GM20000 (cell line): ENCODE results near the gene TPI1.
A peak's percentile ranks its signal among the peaks of the same experiment; 100 is the strongest.
"Not testable (repeated sequence)": the region's sequence is repeated elsewhere in the genome, so short reads cannot be mapped to it uniquely, and the experiment has no call there.

Experiments
- DNase-seq: peaks from one replicate; pipeline ENCODE4 v3.0.0; 2012; ENCODE audit warnings: low spot score
- TF ChIP-seq, protein P1 (sequence below): IDR thresholded peaks from 2 replicates; pipeline ENCODE4 v1.5.1; 2012; ENCODE audit warnings: mild to moderate bottlenecking, control low read depth; ENCODE audit errors: extremely low read depth, missing control alignments

Gene TPI1

DNA sequence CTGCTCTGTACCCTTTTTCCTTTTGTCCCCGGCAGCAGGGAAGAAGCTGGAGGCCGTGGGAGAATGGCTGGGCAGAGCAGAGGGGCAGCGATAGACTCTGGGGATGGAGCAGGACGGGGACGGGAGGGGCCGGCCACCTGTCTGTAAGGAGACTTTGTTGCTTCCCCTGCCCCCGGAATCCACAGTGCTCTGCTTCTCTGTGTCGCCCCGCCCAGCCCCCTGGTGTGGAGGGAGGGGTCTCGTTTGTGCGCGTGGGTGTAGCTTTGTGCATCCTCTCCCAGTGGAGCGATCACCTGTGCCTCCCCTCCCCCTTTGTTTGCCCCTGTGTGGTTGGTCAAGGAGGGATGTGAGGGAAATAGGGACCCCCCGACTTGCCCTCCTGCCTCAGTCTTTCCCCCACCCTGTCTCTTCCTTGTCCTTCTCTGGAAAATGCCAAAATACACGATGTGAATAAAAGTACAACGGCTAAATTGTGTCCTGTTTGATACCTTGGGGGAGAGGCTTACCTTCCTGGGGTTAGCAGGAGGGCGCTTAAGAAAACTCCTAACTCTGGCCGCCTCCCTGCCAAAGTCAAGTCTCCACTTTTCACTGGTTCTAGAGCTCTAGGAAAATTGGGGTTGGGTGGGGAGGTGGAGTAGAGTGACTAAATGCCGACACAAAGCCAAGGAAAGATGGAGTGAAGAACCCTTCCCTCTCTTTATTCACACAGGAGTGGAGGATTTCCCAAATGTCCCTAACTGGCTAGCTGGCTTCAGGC is 990 bp upstream of the TPI1 start:
- TF ChIP-seq, protein P1, sequence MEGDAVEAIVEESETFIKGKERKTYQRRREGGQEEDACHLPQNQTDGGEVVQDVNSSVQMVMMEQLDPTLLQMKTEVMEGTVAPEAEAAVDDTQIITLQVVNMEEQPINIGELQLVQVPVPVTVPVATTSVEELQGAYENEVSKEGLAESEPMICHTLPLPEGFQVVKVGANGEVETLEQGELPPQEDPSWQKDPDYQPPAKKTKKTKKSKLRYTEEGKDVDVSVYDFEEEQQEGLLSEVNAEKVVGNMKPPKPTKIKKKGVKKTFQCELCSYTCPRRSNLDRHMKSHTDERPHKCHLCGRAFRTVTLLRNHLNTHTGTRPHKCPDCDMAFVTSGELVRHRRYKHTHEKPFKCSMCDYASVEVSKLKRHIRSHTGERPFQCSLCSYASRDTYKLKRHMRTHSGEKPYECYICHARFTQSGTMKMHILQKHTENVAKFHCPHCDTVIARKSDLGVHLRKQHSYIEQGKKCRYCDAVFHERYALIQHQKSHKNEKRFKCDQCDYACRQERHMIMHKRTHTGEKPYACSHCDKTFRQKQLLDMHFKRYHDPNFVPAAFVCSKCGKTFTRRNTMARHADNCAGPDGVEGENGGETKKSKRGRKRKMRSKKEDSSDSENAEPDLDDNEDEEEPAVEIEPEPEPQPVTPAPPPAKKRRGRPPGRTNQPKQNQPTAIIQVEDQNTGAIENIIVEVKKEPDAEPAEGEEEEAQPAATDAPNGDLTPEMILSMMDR: no peak
- no peak for DNase-seq

DNA sequence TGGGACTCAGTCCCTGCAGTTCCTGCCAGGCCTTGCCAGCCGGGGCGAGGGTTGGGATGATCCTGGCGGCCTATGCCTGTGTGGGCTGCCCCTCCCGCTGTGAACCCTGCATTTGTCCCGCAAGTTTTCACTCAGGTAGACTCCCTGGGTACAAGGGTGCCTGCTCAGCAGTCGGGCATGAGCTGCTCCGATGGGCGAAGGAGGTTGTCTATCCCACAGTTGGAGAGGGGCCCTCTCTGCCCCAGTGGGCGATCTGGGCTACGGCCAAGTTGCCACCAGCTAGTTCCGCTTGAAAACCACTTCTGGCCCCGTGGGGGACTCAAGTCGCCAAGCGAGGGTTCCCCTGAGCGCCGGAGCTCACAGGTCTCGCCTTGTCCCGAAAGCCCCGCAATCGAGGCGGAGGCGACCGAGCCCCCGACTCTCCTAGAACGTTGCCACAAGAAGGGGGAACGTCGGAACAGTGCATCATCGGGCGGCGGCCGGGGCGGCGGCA is 365 bp upstream of the TPI1 start:
- no peak for DNase-seq
- TF ChIP-seq, protein P1: no peak

DNA sequence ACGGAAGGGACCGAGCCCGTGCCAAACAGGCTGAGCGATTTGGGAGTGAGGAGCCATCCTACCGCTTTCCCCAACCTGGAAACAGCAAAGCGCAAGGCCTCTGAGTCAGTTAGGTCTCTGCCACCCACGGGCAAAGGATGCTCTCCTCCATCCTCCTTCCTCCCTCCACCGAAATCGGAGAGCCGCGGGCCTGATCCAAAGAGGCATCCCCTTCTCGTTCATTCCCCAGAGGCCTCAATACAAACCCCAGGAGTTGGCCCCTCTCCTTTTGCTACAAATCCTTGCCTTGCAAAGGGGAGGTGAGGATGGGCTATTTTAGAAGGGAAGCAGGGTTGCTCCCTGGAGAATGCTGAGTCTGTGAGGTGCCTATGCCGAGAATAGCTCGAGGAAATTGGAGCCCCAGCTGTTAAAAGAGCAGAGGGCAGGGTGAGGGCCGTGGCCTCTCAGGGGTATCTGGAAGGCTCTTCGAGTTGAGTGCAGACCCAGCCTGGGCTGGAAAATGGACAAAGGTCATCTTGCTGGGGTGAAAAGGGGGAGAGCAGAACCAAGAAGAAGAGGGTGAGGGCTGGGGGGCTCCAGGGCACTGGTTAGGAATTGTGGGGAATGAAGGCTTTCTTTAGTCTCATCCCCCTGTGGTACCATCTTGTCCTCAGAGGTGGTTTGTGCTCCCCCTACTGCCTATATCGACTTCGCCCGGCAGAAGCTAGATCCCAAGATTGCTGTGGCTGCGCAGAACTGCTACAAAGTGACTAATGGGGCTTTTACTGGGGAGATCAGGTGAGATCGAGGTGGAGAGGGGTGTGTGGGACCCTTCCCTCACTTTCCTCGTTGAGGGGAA is 1.1 kb downstream of the TPI1 start:
- no peak for DNase-seq
- TF ChIP-seq, protein P1: no peak

DNA sequence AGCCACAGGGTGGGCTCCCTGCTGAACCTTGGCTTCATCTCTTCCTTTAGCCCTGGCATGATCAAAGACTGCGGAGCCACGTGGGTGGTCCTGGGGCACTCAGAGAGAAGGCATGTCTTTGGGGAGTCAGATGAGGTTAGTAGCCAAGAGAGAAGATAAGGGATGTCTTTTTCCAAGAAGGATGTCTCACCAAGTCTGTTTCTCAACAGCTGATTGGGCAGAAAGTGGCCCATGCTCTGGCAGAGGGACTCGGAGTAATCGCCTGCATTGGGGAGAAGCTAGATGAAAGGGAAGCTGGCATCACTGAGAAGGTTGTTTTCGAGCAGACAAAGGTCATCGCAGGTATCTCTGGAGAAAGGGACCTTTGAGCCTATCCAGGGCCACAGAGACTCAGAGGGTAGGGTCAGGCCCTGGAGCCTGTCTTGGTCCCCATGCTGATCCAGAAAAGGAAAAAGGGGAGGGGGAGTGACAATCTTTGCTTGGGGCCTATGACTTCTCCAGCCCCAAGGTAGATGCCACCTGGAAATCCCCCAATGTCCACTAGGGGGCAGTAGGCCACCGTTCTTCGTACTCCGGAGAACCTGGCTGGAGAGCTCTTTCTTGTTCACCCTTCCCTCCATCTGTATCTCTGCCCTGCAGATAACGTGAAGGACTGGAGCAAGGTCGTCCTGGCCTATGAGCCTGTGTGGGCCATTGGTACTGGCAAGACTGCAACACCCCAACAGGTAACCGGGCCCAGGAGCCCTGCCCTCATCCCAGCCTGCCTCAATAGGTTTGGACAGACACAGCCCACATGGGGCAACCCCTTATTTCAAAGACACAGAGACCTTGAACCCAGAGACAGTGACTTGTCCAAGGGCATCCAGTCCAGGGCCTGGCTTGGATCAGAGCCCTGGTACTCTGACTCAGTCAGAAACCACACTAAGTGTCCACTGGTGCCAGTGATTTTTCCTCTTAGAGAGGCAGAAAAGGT is 2.0 kb downstream of the TPI1 start:
- DNase-seq: peak; percentile 83
- TF ChIP-seq, protein P1: peak; percentile 74

DNA sequence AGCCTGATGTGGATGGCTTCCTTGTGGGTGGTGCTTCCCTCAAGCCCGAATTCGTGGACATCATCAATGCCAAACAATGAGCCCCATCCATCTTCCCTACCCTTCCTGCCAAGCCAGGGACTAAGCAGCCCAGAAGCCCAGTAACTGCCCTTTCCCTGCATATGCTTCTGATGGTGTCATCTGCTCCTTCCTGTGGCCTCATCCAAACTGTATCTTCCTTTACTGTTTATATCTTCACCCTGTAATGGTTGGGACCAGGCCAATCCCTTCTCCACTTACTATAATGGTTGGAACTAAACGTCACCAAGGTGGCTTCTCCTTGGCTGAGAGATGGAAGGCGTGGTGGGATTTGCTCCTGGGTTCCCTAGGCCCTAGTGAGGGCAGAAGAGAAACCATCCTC is 3.0 kb downstream of the TPI1 start:
- not testable (repeated sequence) for DNase-seq

DNA sequence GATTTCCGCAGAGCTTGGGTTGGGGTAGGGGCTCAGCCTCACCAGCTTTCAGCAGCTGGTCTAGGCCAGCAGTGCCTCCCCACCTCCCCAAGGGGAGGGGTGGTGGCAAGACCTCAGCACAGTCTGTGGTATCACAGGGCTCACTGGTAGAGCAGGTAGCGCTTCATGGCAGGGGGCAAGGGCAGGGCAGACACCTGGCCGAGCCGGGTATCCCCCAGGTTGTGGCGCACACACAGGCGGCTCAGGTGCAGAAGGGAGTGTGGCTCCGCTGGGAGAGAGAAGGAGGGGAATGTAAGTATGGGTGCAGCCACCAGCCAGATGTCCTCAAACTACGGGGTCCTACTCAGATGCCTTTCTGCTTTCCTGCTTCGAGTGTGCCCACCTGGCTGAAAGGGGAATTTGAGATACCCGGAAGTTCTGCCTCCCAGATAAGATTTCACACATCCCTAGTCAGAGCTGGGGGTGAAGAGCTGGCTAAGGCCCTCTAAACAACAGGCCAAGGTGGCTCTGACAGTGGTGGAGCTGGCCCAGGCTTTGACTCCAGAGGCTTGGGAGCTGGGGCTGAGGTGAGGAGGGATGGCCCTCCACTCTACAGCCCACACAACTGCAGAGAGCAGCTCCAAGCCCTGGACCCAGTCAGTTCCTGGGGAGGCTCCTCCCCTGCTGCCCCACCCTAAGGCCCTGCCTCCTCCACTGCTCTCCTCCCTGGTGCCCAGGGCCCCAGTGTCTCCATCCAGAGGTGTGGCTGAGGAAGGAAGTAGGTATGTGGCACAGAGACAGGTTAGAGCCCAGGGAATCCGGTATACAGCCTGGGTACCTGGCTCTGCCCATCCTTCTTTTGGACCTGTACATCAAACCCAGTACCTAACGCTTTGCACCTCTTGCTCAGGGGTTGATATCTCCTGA is 4.0 kb downstream of the TPI1 start:
- DNase-seq: peak; percentile 57
- TF ChIP-seq, protein P1: no peak
